GM18951 (cell line): Measurements from ENCODE around the gene EEFSEC.

Experiments
- POLR2A ChIP-seq: IDR thresholded peaks from 4 replicates; pipeline ENCODE4 v1.6.1; 2011; ENCODE audit warnings: mild to moderate bottlenecking; ENCODE audit not compliant: insufficient read length, insufficient read depth; ENCODE audit errors: extremely low read depth
- in situ Hi-C: fragments of 300-500 bp; cut with MboI; formaldehyde crosslinking; loops from one replicate; pipeline ENCODE4 v1.12.0; 2022; ENCODE audit warnings: low sequenced_read_pairs, mixed read lengths, inconsistent platforms; ENCODE audit not compliant: unreplicated experiment

The EEFSEC gene

DNA sequence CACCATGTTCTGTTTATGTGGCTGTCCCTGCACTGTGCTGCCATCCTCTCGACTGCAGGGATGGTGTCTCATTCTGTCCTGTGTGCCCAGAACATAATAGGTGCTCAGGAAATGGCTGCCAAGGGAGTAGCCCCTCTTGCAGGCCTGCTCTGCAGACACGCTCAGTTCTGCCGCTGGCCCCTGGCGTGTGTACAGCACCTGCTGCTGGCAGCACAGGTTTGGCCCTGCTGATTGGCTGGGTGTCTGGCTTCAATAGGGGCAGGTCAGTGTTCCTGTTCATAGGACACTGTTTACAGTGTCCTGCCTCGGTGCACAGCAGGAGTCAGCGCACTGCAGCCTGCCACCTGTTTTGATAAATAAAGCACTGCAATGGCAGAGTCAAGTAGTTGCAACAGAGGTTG, 166.5 kb downstream of the EEFSEC start:
- in situ Hi-C loops: no loop called here
- no peak for TF ChIP-seq POLR2A

- in situ Hi-C loops: no loop called here
- TF ChIP-seq POLR2A: no peak
Measured at GRCh38 chr3:128320551-128321340, 167.5 kb downstream of the EEFSEC start.

DNA sequence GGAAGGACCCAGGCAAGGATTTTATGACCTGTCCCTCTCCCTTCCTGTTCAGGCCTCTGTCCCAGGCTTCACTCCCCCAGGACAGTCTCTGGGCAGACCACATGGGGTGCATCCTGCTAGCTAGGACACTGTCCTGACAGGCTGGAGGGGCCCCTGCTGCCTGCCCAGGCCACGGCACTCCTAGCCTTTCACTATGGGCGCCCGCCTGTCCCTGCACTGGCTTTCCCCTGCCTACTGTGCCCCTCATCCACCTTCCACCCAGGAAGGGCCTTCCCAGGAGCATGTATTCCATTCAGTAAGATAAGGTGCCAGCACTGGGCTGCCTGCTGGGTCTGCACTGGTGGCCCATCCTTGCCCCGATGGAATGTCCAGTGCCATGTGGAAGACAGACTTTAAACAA, 168.1 kb downstream of the EEFSEC start:
- in situ Hi-C loops: no loop called here
- TF ChIP-seq POLR2A: no peak

GRCh38 chr3:128322030-128323022, 169.0 kb downstream of the EEFSEC start:
- TF ChIP-seq POLR2A: no peak
- in situ Hi-C loops: no loop called here

- in situ Hi-C loops: no loop called here
Measured at GRCh38 chr3:128323206-128324081, 170.2 kb downstream of the EEFSEC start.

GRCh38 chr3:128324911-128325592, 171.8 kb downstream of the EEFSEC start:
- in situ Hi-C loops: no loop called here
- TF ChIP-seq POLR2A: no peak

More at GRCh38 chr3:128323206-128324081, 170.2 kb downstream of the EEFSEC start:
- no peak for TF ChIP-seq POLR2A

DNA sequence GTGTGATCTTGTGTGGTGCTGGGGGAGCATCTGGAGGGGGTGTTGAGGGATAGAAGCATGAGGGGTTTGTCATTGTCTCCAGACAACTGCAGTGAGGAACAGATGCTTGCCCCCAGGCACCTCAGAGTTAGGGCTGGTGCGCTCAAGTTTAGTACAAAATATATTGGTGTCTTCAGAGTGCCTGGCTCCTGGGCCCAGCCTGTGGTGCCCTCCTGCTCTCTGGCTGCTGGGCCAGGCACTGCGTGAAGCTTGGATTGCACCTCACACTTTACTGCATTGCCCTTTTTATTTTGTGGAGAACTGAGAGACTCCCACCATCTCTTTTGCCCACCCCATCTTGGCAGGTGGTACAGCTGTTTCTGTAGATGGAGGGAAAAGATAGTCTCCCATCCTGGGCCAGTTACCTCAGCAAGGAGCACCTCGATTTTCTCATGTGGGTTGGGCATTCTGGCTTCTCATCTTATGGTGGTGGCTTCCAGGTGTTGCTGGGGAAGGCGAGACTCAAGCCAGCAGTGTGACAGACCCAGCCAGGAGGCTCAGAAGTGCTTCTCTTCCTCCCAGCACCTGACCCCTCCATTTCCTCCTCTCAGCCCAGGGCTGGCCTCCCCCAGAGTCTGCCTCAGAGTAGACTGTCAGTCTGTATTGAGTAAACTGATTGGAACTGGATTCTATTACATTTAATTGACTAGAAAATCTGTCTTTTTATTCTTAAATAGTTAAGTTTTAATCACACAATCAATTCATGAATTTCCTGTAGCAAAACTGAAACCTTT, 173.0 kb downstream of the EEFSEC start:
- no peak for TF ChIP-seq POLR2A
- in situ Hi-C loops: no loop called here

DNA sequence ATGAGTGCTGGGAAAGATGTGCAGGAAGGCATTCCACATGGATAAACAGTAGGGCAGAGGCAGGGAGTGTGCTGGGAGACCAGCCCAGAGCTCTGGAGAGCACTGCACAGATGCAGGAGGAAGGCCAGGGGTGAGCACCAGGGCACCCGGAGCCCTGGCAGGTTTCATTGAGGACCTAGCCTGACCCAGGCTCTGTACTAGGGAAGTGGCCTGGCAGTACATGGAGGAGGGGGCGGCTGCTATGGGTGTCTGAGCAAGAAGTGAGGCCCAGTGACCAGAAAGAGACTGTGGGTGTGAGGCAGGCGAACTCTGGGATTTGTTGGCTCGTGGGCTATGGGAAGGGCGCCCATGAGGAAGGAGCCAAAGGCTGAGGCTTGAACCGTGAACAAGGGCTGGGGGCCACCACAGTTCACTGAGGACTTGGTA, 174.3 kb downstream of the EEFSEC start:
- TF ChIP-seq POLR2A: no peak
- in situ Hi-C loops: no loop called here

GRCh38 chr3:128328546-128329458, 175.5 kb downstream of the EEFSEC start:
- TF ChIP-seq POLR2A: no peak
- in situ Hi-C loops: no loop called here

DNA sequence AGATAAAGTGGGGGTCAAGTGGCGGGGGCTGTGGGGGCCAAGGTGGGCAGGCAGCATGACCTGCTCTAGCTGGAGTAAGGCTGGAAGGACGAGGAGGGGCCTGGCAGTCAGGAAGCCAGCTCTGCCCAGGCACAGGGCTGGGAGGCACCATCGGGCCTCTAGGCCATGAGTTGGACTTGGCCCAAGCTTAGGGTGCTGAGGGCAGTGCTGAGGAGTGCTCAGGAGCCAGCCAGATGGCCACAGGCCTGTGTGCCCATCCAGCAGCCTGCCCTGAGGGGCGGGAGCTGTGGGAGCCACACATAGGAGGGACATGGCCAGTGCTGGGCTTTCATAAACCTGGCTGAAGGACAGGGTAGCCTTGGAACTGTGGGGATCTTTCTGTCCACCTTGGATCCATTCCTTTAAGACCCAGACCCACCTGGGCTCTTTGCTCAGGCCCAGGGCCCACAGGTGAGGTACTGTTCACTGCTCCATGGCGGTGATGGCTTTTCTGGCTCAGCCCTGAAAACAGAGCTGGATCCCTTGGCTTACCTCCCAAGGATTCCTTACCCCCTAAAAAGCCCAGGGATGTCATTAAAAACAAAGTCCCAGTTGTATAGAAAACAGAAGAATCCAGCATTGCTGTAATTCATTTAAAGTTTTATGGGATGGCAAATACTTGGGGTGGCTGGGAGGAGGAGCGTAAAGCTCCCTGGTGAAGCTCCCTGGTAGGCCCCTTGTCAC, 176.4 kb downstream of the EEFSEC start:
- TF ChIP-seq POLR2A: no peak
- in situ Hi-C loops: no loop called here

GRCh38 chr3:128330214-128330842, 177.0 kb downstream of the EEFSEC start:
- TF ChIP-seq POLR2A: no peak

More at GRCh38 chr3:128330214-128330842, 177.0 kb downstream of the EEFSEC start:
- in situ Hi-C loops: no loop called here
